ENCODE data around the gene KLK6.

Gene KLK6

DNA sequence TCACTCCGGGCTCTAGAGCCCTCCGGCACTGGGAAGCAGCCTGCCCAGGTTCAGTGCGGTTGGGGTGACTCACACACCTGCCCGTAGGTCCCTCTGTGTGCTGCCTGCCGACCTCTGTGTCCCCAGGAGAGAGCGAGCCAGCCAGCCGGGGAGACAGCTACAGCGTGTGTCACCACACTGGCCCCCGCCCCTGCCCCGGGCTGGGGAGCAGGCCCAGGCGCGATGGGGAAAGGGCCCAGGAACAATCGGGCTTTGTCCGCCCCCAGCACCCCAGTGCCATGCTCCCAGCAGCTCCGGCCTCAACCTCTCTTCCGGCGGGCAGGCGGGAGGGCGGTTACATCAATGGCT lies at the start of gene KLK6:
KLK6 (minus strand) TSS at position 179 of the 348 bp plus-strand sequence. CDS start 1,487 bp downstream, outside the sequence.
- no peak within 1 kb of the TSS for H3K4me3 Mint-ChIP-seq
- no peaks in the 10 kb centered on the region for H3K9me3 Mint-ChIP-seq
- no peak within 1 kb of the TSS for H3K27ac Mint-ChIP-seq
- H3K27me3 Mint-ChIP-seq: peaks cover 42% of the 10 kb centered on the region
- no peaks in the 10 kb centered on the region for H3K4me1 Mint-ChIP-seq
- no peaks in the 10 kb centered on the region for H3K36me3 Mint-ChIP-seq

DNA sequence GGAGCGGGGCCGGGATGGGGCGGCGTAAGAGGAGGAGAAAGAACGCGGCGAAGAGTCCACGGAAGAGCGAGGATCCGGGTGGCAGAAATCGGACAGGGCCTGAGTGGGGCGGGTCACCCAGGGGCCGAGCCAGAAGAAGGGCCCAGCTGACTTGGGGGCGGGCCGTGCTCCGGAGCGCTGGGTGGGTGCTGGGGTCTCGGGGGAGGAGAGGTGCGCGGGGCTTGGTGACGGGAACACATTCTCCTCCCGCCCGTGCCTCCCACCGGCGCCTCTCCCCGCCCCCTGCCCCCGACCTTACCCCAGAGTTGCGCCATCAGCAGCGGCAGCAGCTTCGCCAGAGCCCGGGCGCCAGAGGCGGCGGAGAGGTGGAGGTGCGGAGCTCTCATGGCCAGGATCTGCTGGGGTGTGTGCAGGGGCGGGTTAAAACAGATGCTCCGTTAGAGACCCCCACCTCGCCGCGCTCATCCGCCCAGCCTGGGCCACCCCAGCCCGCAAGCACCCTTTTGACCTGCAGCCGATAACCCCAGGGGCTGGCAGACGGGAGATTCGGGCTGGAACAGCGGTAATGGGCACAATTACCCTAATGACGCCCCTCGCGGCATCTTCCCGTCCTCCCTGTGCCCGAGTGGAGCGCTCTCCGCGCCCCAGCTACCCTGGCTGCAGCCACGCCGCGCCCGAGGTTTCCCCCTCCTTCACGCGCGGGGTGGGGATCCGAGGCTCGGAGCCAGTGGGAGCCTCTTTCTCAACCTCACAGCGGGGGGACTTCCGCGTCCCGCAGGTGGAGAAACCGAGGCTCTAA lies 49.6 kb upstream of the KLK6 start:
- Mint-ChIP-seq H3K27ac (no peak overlapping the region), H3K4me3 (peak overlapping the region; percentile 23), H3K36me3 (peaks cover 2% of the 10 kb centered on the region), H3K27me3 (peaks cover 38% of the 10 kb centered on the region), H3K4me1 (peaks cover 17% of the 10 kb centered on the region), H3K9me3 (no peaks in the 10 kb centered on the region)

DNA sequence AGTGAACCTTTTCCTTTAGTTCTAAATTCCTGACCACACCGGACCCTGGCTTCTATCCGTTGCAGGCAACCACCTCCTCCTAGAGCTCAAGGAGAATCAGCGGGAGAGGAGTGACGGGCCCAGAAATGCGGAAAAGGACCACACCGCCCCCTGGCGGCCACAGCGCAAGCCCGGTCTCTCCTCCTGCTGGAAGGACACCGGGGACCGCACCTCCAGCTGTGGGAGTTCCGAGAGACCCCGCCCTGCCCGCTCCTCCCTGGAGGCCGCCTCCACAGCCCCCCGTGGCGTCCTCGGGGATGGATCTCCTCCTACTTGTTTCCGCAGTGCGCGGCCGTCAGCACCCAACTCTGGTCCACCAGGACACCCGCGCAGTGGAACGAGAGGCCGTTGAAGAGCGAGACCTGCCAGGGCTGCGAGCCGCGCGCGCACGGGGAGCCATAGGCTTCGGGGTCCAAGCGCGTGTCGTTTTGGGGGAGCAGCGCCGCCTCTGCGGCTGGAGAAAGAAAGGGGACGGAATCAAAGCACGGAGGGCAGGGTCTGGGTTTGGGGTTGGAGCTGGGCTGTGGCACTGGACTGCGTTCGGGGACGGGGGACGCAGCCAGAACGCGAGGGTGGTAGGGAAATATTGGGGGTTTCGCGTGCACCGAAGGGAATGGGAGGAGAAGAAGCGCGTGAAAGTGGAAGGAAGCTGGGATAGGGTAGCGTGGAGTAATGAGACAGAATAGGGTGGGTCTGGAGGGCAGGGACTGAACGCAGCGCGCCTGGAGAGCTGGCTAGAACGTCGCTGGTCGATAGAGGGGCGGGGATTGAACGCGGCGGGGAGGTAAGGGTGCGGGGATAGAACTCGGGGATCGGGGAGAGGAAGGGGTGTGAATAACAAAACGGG lies 47.6 kb upstream of the KLK6 start:
- Mint-ChIP-seq H3K36me3 (peaks cover 2% of the 10 kb centered on the region), H3K9me3 (no peaks in the 10 kb centered on the region), H3K27me3 (peaks cover 50% of the 10 kb centered on the region), H3K4me3 (no peak overlapping the region), H3K27ac (no peak overlapping the region), H3K4me1 (peaks cover 17% of the 10 kb centered on the region)

DNA sequence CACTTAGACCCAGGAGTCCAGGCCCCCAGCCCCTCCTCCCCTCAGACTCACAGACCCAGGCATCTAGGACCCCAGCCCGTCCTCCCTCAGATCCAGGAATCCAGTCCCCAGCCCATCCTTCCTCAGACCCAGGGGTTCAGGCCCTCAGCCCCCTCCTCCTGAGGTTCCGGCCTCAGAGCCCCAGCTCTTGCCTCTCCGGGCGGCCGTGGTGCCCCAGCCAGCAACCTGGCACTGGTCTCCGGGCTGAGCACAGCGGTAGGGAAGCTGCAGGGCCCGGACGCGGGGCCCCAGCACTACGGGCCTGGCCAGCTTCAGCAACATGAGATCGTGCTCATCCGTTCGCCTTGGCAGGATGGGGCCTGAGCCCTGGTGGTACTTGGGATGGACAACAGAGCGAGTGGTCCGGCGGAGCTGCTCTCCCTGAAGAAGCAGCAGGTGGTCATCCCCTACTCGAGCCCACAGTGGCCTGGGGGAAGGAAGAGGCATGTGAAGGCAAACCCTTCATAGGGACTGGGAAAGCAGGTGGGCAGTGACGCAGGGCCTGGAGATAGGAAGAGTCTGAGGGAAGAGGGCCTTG lies 46.4 kb upstream of the KLK6 start:
- Mint-ChIP-seq H3K27me3 (peaks cover 52% of the 10 kb centered on the region), H3K9me3 (no peaks in the 10 kb centered on the region), H3K27ac (no peak overlapping the region)

DNA sequence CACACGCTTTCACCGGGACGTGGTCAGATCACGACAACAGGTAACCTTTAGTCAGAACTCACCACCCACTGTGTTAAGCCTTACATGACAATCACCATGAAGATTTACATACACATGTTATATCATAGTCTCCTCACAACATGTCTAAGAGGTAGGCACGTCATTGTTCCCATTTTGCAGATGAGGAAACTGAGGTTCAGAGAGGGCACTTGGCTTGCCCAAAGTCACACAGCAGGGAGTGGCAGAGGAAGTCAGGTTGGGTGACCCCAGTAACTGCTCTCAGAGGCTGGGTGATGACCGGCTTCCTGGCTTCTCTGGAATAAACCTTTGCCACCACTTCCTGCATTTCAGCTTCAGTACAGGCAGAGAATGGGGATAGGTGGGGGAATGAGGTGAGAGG lies 44.9 kb upstream of the KLK6 start:
- Mint-ChIP-seq H3K27me3 (peaks cover 57% of the 10 kb centered on the region), H3K4me1 (peaks cover 17% of the 10 kb centered on the region), H3K27ac (no peak overlapping the region), H3K4me3 (no peak overlapping the region), H3K9me3 (no peaks in the 10 kb centered on the region), H3K36me3 (peaks cover 2% of the 10 kb centered on the region)

More for the DNA sequence above, 46.4 kb upstream of the KLK6 start:
- no peak overlapping the region for H3K4me3 Mint-ChIP-seq
- H3K36me3 Mint-ChIP-seq: peaks cover 2% of the 10 kb centered on the region
- peaks cover 17% of the 10 kb centered on the region for H3K4me1 Mint-ChIP-seq

DNA sequence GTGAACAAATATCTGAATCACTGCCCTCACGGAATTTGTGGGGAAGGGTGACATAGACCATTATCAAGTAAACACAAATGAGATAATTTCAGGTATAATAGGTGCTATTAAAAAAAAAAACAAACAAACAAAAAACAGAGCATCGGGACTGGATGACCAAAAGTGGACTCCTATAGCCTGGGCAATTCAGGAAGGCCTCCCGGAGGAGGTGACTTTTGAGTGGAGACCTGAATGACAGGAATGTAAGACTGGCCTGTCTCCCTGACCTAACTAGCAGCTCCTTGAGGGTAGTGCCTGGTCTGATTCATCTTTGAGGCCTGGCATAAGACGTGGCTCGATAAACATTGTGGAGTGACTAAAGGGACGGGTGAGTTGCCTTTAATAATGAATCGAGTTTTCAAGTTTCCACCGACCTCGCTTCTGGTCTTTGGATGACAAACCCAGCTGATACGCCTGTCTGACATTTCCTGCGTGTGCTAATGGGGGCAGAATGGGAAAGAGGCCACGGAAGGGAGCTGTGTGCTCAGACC lies 43.3 kb upstream of the KLK6 start:
- no peak overlapping the region for H3K4me3 Mint-ChIP-seq
- no peaks in the 10 kb centered on the region for H3K9me3 Mint-ChIP-seq
- no peaks in the 10 kb centered on the region for H3K36me3 Mint-ChIP-seq
- H3K27me3 Mint-ChIP-seq: peaks cover 53% of the 10 kb centered on the region
- H3K27ac Mint-ChIP-seq: no peak overlapping the region
- H3K4me1 Mint-ChIP-seq: peaks cover 9% of the 10 kb centered on the region

DNA sequence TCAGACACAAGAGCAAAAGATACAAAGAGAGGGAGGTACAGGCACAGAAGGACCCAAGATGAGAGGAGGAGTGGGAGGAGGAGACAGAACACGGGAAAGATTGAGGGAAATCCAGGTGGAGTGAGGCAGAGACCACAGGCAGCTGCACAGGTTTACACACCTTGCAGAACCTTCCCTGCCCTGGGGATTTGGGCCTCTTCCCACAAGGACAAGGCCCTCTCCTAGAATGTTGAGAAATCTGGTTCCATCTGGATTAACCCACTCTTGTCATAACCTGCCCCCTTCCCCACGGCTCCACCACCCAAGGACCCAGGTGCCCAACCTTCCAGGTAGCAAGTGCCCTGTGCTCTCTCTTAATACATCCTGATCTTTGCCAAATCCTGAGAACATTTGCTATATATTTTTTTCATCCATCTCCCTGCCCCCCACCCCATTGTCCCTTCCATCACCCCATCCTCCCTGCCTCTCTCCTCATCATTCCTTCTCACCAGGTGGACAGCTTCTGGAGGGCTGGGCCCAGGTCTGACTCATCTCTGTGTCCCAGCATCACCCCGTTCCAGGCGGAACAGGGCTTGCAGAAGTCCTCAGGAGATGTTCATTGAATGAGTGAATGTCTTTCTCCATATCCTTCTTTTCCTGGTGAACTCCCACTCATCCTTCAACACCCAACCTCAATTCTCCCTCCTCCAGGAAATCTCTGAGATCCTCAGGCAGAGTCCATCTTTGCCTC lies 40.8 kb upstream of the KLK6 start:
- Mint-ChIP-seq H3K36me3 (no peaks in the 10 kb centered on the region), H3K9me3 (no peaks in the 10 kb centered on the region), H3K27me3 (peaks cover 39% of the 10 kb centered on the region), H3K4me1 (no peaks in the 10 kb centered on the region), H3K27ac (no peak overlapping the region), H3K4me3 (no peak overlapping the region)

DNA sequence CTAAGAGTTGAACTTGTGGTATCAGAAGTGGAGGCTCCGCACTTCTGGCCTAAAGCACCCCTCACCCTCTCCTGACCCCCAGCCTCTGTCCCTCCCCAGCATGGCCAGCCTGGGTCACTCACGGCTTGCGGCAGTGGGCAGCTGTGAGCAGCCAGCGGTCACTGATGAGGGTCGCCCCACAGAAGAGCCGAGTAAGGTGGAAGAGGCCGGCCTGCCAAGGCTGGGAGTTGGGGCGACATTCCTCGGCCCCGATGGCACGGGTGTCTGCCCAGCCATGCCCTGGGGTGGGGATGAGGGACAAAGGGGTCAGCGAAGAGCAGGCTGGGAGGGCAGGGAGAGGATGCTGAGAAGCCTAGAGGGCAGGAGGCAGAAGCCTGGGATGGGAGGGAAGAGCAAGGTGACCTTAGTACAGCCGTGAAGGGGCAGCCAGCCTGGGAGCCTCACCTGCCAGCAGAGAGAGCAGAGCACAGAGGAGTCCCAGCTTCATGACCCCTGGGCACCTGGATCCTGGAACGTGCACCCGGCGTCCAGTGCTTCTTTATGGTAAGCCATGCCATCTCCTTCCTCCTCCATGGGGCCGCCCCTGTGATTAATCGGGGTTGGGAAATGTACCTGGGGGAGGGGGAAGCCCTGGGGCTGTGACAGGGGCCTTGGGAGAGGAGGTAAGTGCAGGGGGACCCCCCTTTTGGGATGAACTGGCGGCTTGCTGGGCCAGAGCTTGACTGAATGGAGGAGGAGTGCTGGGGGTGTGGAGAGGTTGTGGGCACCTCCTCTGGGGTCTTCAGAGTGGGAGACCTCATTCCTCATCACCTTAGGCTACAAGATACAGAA lies 39.9 kb upstream of the KLK6 start:
- no peaks in the 10 kb centered on the region for H3K36me3 Mint-ChIP-seq
- H3K4me3 Mint-ChIP-seq: no peak overlapping the region
- no peaks in the 10 kb centered on the region for H3K9me3 Mint-ChIP-seq
- H3K27ac Mint-ChIP-seq: no peak overlapping the region
- H3K27me3 Mint-ChIP-seq: peaks cover 33% of the 10 kb centered on the region
- no peaks in the 10 kb centered on the region for H3K4me1 Mint-ChIP-seq

DNA sequence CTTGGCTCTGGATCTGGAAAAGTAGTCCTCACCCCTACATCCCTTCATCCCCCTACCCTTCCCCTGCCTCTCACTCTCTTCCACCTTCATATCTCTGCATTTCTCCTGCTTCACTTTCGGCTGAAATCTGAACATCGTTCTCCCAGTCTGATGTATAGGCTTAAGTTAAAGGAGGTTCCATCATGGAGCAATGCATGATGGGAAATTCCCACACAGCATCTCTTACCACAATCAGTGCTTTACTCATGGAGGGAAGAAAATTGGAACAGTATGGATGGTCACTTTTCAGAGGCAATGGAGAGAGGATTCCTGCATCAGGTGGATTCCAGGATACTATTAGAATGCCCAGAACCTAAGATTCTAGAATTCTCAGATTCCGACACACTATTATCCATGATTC lies 38.1 kb upstream of the KLK6 start:
- no peaks in the 10 kb centered on the region for H3K36me3 Mint-ChIP-seq
- no peak overlapping the region for H3K27ac Mint-ChIP-seq
- H3K9me3 Mint-ChIP-seq: no peaks in the 10 kb centered on the region
- H3K4me1 Mint-ChIP-seq: no peaks in the 10 kb centered on the region
- H3K27me3 Mint-ChIP-seq: peaks cover 24% of the 10 kb centered on the region
- no peak overlapping the region for H3K4me3 Mint-ChIP-seq

DNA sequence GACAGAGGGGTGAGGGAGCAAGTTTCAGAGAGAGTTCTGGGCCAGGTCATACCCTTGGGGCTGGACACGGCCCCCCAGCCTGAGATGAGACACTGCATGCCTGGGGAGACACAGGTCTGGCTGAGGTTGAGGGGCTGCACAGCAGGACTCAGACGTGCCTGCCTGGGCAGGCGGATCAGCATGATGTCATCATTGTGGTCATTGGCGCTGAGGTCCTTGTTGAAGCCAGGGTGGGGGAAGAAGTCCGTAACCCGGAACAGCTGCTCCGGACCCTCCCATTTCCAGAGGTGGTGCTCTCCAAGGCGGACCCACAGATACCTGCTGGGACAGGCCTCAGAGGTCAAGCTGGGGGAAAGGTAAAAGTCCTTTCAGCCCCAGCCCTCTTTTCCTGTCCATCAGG lies 37.0 kb upstream of the KLK6 start:
- H3K4me1 Mint-ChIP-seq: no peaks in the 10 kb centered on the region
- no peaks in the 10 kb centered on the region for H3K9me3 Mint-ChIP-seq
- H3K27me3 Mint-ChIP-seq: peaks cover 25% of the 10 kb centered on the region
- H3K36me3 Mint-ChIP-seq: no peaks in the 10 kb centered on the region
- H3K4me3 Mint-ChIP-seq: no peak overlapping the region
- H3K27ac Mint-ChIP-seq: no peak overlapping the region

DNA sequence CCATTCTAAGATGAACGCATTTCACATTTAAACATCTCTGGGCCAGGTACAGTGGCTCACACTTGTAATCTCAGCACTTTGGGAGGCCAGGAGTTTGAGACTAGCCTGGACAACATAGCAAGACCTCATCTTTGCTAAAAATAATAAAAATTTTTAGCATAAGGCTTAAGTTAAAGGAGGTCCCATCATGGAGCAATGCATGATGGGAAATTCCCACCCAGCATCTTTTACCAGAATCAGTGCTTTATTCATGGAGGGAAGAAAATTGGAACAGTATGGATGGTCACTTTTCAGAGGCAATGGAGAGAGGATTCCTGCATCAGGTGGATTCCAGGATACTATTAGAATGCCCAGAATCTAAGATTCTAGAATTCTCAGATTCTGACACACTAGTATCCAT lies 35.9 kb upstream of the KLK6 start:
- no peak overlapping the region for H3K27ac Mint-ChIP-seq
- no peaks in the 10 kb centered on the region for H3K9me3 Mint-ChIP-seq
- no peaks in the 10 kb centered on the region for H3K36me3 Mint-ChIP-seq
- H3K4me3 Mint-ChIP-seq: no peak overlapping the region
- H3K27me3 Mint-ChIP-seq: peaks cover 25% of the 10 kb centered on the region
- H3K4me1 Mint-ChIP-seq: no peaks in the 10 kb centered on the region

DNA sequence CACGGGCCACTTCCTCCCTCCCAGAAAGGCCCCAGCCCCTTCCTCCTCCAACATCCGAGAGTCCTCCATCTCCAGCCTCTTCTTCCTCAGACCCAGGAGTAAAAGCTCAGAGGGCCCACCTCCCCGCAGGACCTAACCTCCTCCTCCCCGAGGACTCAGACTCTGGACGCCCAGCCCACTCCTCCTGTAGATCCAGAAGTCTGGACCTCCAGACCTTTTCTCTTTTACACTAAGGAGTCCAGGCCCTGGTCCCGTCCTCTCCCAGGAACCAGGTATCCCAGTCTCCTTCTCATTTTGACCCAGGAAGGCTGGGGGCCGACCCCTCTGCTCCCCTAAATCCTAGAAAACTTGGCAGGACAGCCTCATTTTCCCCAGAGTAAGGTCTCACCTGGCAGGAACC lies 33.9 kb upstream of the KLK6 start:
- Mint-ChIP-seq H3K27ac (no peak overlapping the region), H3K9me3 (no peaks in the 10 kb centered on the region), H3K27me3 (peaks cover 31% of the 10 kb centered on the region), H3K4me1 (no peaks in the 10 kb centered on the region), H3K36me3 (no peaks in the 10 kb centered on the region), H3K4me3 (no peak overlapping the region)

DNA sequence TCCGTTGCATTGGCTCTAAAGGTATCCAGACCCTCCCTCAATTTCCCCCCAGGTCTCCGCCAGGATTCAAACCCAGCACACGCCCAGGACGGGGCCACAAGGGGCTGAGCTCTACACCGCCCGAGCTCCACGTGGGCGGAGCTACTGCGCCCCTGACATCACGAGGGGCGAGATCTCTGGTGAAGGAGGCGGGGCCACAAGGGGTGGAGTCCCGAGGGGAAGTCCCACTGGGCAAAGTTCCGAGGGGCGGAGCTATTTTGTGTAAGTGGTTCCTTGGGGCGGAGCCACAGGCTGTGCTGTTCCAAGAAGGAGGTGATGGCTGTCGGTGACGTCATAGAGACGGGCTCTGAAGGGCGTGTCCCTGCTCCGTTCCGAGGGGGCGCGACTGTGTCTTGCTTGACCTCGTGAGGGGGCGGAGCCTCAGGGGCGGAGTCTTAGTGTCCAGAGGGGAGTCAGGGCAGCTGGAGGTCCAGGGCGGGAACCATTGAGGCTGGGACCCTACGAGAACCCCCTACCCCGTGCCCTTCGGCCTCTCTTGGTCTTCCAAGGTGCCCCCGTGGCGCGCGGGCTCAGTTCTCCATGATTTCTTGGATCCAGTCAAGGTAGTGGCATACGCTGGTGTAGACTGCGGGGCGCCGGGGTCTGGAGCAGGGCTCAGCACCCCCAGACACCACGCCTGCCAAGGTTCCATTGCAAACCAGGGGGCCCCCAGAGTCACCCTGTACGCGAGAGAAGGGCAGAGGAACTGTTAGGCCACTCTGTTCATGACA lies 33.3 kb upstream of the KLK6 start:
- no peaks in the 10 kb centered on the region for H3K4me1 Mint-ChIP-seq
- peaks cover 31% of the 10 kb centered on the region for H3K27me3 Mint-ChIP-seq
- H3K9me3 Mint-ChIP-seq: no peaks in the 10 kb centered on the region
- H3K27ac Mint-ChIP-seq: no peak overlapping the region
- H3K4me3 Mint-ChIP-seq: no peak overlapping the region
- no peaks in the 10 kb centered on the region for H3K36me3 Mint-ChIP-seq

DNA sequence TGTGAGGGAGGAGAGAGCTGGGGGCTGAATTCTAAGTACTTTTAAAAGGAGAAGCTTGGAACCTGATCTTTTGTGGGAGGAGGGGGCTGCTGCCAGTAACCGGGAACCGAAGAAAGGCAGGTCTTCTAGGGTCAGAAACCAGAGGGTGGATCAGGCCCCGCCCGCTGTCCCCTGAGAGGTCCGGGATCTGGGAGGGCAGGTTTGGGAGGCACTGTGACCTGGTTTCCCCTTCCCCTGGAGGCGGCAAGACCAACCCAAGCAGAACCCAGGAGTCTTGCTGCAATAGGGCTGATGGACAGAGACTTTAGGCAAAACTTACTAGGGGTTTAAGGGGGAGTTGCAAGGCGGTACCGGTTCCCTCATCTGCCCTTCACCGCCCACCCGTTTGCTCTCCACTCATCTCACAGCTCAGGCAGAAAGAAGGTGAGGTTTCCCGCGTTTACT lies 32.7 kb upstream of the KLK6 start:
- Mint-ChIP-seq H3K36me3 (no peaks in the 10 kb centered on the region), H3K27me3 (peaks cover 31% of the 10 kb centered on the region), H3K4me3 (no peak overlapping the region)

More for the DNA sequence above, 32.7 kb upstream of the KLK6 start:
- Mint-ChIP-seq H3K27ac (no peak overlapping the region), H3K4me1 (no peaks in the 10 kb centered on the region), H3K9me3 (no peaks in the 10 kb centered on the region)

All from activated naive CD4-positive, alpha-beta T cell treated with anti-CD3 and anti-CD28 coated beads, Interleukin-2, amount 50 U/mL, for 24 hours (primary cell).